Caco-2 (cell line): Measurements from ENCODE around the gene MPPE1. TPM values are rescaled to one million over a fixed set of nuclear protein-coding genes. Genes with fewer than 3 reads are reported as not detected.
"Not testable (repeated sequence)": the region's sequence is repeated elsewhere in the genome, so short reads cannot be mapped to it uniquely, and the experiment has no call there.

Source experiments
- BruUV-seq: library from RNA; stranded (reverse); fragments of 400-500 nt; replicated peaks from 2 replicates; lab custom pipeline; 2021; lab: Mats Ljungman, UMichigan
- CTCF ChIA-PET: fragments of 300-600 bp; sonication (Branson Sonifier 250); formaldehyde crosslinking; loops from one replicate; lab custom pipeline; 2022; ENCODE audit warnings: antibody characterized with exemption; lab: Charles Lee
- POLR2A ChIA-PET: fragments of 300-600 bp; sonication (Branson Sonifier 250); formaldehyde crosslinking; loops from one replicate; lab custom pipeline; 2022; ENCODE audit warnings: antibody characterized with exemption; lab: Charles Lee
- DNase-seq, 2 experiments: peaks; one replicate each; pipeline versions ENCODE4 v3.0.0 to v3.0.0-alpha.2; 2020 to 2022
- H3K27me3 ChIP-seq: replicated peaks from 2 replicates; pipeline ENCODE4 v1.6.0; 2011; ENCODE audit warnings: low read length; ENCODE audit not compliant: control insufficient read depth, insufficient read depth
- H3K36me3 ChIP-seq: 2 replicates; pipeline ENCODE4 v1.5.1; 2011; ENCODE audit warnings: low read length; ENCODE audit not compliant: control insufficient read depth, insufficient read depth
- H3K4me1 ChIP-seq: fragments of 250-450 bp; sonication (Bioruptor Pico); 2 replicates; pipeline ENCODE4 v1.5.1; 2020; ENCODE audit warnings: mild to moderate bottlenecking
- H3K4me3 ChIP-seq: 2 replicates; pipeline ENCODE4 v1.5.1; 2011; ENCODE audit warnings: low read depth, mild to moderate bottlenecking, control low read depth, low read length
- H3K9me3 ChIP-seq: fragments of 250-450 bp; sonication (Bioruptor Pico); 2 replicates; pipeline ENCODE4 v1.5.1; 2020; ENCODE audit warnings: mild to moderate bottlenecking, moderate library complexity
- H3K27ac Mint-ChIP-seq: one replicate; pipeline ENCODE4 v1.8.0; 2022; ENCODE audit warnings: mixed read lengths; ENCODE audit not compliant: unreplicated experiment
- H3K27me3 Mint-ChIP-seq: one replicate; pipeline ENCODE4 v1.8.0; 2022; ENCODE audit warnings: mixed read lengths; ENCODE audit not compliant: insufficient read depth, unreplicated experiment
- H3K36me3 Mint-ChIP-seq: one replicate; pipeline ENCODE4 v1.8.0; 2022; ENCODE audit warnings: mild to moderate bottlenecking, mixed read lengths; ENCODE audit not compliant: insufficient read depth, unreplicated experiment
- H3K4me1 Mint-ChIP-seq: one replicate; pipeline ENCODE4 v1.8.0; 2022; ENCODE audit warnings: low read depth, mixed read lengths; ENCODE audit not compliant: unreplicated experiment
- H3K4me3 Mint-ChIP-seq: one replicate; pipeline ENCODE4 v1.8.0; 2022; ENCODE audit warnings: mild to moderate bottlenecking, moderate library complexity, mixed read lengths; ENCODE audit not compliant: unreplicated experiment
- H3K9me3 Mint-ChIP-seq: one replicate; pipeline ENCODE4 v1.8.0; 2022; ENCODE audit warnings: mixed read lengths; ENCODE audit not compliant: unreplicated experiment
- intact Hi-C: fragments of 100-400 bp; cut with micrococcal nuclease; formaldehyde crosslinking; loops from one replicate; pipeline ENCODE4 v1.10.0; 2022; ENCODE audit not compliant: unreplicated experiment
- total RNA-seq: library from RNA; stranded (reverse); gene quantifications from 2 replicates; pipeline ENCODE4 v1.2.3, GENCODE V29; 2022
- TF ChIP-seq, protein P1 (sequence below), 2 experiments: fragments of 200-600 bp in 1 of 2; IDR thresholded peaks; 1 replicate in 1 of 2; 2 replicates in 1 of 2; pipeline versions ENCODE4 v1.5.1 to v1.8.0; 2011 to 2022; ENCODE audit warnings: antibody characterized with exemption in 1 of 2, control low read depth in 1 of 2, inconsistent platforms in 1 of 2, low read depth in 1 of 2, low read length in 1 of 2, mild to moderate bottlenecking in 1 of 2, moderate library complexity in 1 of 2; ENCODE audit not compliant: insufficient read depth in 1 of 2, severe bottlenecking in 1 of 2, unreplicated experiment in 1 of 2

The MPPE1 gene
- total RNA-seq, 1 experiment from 2014 or later, result 52.6 TPM

DNA sequence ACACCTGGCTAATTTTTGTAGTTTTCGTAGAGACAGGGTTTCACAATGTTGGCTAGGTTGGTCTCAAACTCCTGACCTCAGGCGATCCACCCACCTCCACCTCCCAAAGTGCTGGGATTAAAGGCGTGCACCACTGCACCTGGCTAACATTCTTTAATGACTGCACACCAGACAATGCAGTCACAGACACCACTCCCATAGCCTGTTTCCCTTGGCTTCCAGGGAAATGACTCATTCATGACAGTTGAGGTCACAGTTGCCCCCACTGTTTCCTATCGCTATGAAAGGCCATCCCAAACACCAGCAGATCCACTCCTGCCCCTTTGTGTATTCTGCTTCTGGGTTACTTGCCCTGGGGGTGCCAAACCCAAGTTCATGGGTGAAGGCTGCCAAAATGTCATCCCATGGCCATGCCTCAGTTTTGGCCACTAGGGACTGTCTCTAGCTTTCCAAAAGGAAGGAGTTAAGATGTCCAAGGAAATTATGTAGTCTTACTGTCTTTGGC, 48.2 kb downstream of the MPPE1 start:
- H3K4me1 Mint-ChIP-seq, result peaks cover 44% of the 10 kb centered on the region
- Histone ChIP-seq H3K9me3 (no peaks in the 10 kb centered on the region), H3K4me3 (no peak overlapping the region), H3K4me1 (peaks cover 69% of the 10 kb centered on the region), H3K36me3 (no peaks in the 10 kb centered on the region), H3K27me3 (no peaks in the 10 kb centered on the region)
- POLR2A ChIA-PET, result no interaction called here
- peak overlapping the region; percentile 97 for H3K27ac Mint-ChIP-seq
- intact Hi-C loops, result no loop called here
- peak; percentile 53 to 76 for DNase-seq
- peaks cover 32% of the 10 kb centered on the region for H3K36me3 Mint-ChIP-seq
- H3K9me3 Mint-ChIP-seq, result no peaks in the 10 kb centered on the region
- no TSS peak for BruUV-seq
- peak overlapping the region; percentile 39 for H3K4me3 Mint-ChIP-seq
- TF ChIP-seq, protein P1, sequence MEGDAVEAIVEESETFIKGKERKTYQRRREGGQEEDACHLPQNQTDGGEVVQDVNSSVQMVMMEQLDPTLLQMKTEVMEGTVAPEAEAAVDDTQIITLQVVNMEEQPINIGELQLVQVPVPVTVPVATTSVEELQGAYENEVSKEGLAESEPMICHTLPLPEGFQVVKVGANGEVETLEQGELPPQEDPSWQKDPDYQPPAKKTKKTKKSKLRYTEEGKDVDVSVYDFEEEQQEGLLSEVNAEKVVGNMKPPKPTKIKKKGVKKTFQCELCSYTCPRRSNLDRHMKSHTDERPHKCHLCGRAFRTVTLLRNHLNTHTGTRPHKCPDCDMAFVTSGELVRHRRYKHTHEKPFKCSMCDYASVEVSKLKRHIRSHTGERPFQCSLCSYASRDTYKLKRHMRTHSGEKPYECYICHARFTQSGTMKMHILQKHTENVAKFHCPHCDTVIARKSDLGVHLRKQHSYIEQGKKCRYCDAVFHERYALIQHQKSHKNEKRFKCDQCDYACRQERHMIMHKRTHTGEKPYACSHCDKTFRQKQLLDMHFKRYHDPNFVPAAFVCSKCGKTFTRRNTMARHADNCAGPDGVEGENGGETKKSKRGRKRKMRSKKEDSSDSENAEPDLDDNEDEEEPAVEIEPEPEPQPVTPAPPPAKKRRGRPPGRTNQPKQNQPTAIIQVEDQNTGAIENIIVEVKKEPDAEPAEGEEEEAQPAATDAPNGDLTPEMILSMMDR (IDR thresholded peaks at IDR 0.05; ENCODE audit: insufficient read depth in 1 of 2, low read depth in 1 of 2, low read length in 1 of 2, severe bottlenecking in 1 of 2, unreplicated experiment in 1 of 2), result no peak
- CTCF ChIA-PET, result no interaction called here
- H3K27me3 Mint-ChIP-seq, result no peaks in the 10 kb centered on the region

DNA sequence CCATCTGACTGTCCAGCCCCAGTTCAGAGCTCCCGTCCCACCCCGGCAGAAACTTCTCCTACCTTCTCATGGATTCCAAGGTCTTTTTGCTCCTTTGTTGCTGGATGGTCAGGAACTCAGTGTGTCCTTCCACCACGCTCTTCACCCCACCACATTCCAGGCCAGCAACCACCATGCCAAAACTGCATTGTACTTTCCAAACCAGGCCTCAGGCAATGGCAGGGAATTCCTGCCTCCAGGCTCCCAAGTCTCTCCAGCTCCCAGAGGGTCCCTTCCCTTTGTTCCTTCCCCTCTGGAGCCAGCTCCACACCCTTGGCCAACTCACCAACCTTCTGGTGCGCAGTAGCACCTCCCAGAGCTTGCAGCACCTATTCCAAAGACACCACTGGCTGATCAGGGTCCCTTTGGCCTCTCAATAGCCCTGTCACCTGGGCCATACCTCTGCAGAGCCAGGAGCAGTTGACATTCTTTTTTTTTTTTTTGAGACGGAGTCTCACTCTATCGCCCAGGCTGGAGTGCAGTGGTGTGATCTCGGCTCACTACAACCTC, 48.8 kb downstream of the MPPE1 start:
- intact Hi-C loops, result no loop called here
- ChIA-PET POLR2A (no interaction called here), CTCF (interaction anchor here (0.6 kb wide), 1 partner anchor 417 kb away, joined by 4 read pairs; no protein-coding TSS in a partner anchor)
- no TSS peak for BruUV-seq
- Mint-ChIP-seq H3K4me3 (peak overlapping the region; percentile 70), H3K4me1 (peaks cover 44% of the 10 kb centered on the region), H3K27ac (peak overlapping the region; percentile 97), H3K36me3 (peaks cover 37% of the 10 kb centered on the region), H3K9me3 (no peaks in the 10 kb centered on the region), H3K27me3 (no peaks in the 10 kb centered on the region)
- no peak for DNase-seq
- H3K4me3 ChIP-seq, result no peak overlapping the region
- peaks cover 71% of the 10 kb centered on the region for H3K4me1 ChIP-seq
- H3K36me3 ChIP-seq, result no peaks in the 10 kb centered on the region
- no peaks in the 10 kb centered on the region for H3K9me3 ChIP-seq
- TF ChIP-seq, protein P1 (IDR thresholded peaks at IDR 0.05; ENCODE audit: insufficient read depth in 1 of 2, low read depth in 1 of 2, low read length in 1 of 2, severe bottlenecking in 1 of 2, unreplicated experiment in 1 of 2), result no peak
- no peaks in the 10 kb centered on the region for H3K27me3 ChIP-seq

DNA sequence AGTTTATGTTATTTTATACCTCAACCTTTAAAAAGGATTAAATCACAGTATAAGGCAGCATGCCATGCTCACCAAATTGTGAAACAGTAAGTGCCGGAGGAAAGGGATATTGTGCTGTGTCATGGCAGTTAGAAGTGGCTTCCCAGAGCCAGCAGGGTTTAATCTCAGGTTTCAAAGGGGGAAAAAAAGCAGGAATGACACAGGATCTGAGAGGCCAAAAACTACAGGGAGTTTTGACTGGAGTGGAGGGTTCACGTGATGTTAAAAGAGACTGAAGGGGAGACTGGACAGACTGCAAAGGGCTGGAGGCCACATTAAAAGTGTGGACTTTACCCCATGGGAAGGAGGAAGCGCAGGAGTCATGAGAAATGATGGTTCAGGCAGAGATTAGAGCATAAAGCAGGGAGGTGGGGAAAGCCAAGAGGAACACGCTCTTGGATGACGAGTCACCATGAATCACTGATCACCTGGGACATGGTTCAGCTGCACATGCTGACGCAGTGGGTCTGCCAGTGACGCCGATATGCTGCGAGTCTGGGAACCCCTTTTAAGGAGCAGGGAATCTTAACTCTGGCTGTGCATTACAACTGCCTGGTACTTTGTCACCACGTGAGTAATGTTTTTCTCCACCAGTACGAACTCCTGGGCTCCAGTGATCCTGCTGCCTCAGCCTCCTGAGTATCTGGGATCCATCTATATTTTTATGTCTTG, 50.8 kb downstream of the MPPE1 start:
- ChIA-PET POLR2A (interaction anchor here (0.7 to 1.0 kb wide), 2 partner anchors 17 to 123 kb away, joined by 3 read pairs; no protein-coding TSS in a partner anchor), CTCF (interaction anchor here (1.0 to 1.4 kb wide), 2 partner anchors 17 to 138 kb away, joined by 6 to 7 read pairs; no protein-coding TSS in a partner anchor)
- peak; percentile 90 to 95 for DNase-seq
- peak overlapping the region; percentile 97 for H3K27ac Mint-ChIP-seq
- TF ChIP-seq, protein P1 (IDR thresholded peaks at IDR 0.05; ENCODE audit: insufficient read depth in 1 of 2, low read depth in 1 of 2, low read length in 1 of 2, severe bottlenecking in 1 of 2, unreplicated experiment in 1 of 2), result no peak
- intact Hi-C loops, result no loop called here
- Histone ChIP-seq H3K4me3 (peak overlapping the region; percentile 10), H3K4me1 (peaks cover 85% of the 10 kb centered on the region), H3K9me3 (no peaks in the 10 kb centered on the region), H3K27me3 (no peaks in the 10 kb centered on the region), H3K36me3 (no peaks in the 10 kb centered on the region)
- peak overlapping the region; percentile 70 for H3K4me3 Mint-ChIP-seq
- H3K9me3 Mint-ChIP-seq, result no peaks in the 10 kb centered on the region
- H3K36me3 Mint-ChIP-seq, result peaks cover 37% of the 10 kb centered on the region
- no TSS peak for BruUV-seq
- H3K27me3 Mint-ChIP-seq, result no peaks in the 10 kb centered on the region
- peaks cover 46% of the 10 kb centered on the region for H3K4me1 Mint-ChIP-seq

DNA sequence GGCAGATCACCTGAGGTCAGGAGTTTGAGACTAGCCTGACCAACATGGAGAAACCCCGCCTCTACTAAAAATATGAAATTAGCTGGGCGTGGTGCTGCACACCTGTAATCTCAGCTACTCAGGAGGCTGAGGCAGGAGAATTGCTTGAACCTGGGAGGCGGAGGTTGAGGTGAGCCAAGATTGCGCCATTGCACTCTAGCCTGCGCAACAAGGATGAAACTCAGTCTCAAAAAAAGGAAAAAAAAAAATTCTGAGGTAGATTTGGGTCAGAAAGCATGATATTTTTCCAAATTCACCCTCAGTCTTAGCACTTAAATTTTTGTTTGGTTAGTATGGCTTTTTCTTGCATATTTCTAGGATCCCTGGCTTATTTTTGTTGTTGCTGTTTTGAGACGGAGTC, 53.6 kb downstream of the MPPE1 start:
- H3K27me3 ChIP-seq, BruUV-seq, DNase-seq, H3K4me3 ChIP-seq, H3K27me3 Mint-ChIP-seq, H3K9me3 ChIP-seq, H3K27ac Mint-ChIP-seq, H3K36me3 ChIP-seq, H3K4me3 Mint-ChIP-seq, H3K9me3 Mint-ChIP-seq, CTCF ChIA-PET: not testable (repeated sequence)
- POLR2A ChIA-PET, result interaction anchor here (0.7 kb wide), 1 partner anchor 90 kb away, joined by 3 read pairs; no protein-coding TSS in a partner anchor
- H3K4me1 Mint-ChIP-seq, result peaks cover 32% of the 10 kb centered on the region
- intact Hi-C loops, result loop anchor here (5.0 kb wide), 1 partner anchor 33 kb away; no protein-coding TSS in a partner anchor
- peaks cover 54% of the 10 kb centered on the region for H3K36me3 Mint-ChIP-seq
- H3K4me1 ChIP-seq, result peaks cover 60% of the 10 kb centered on the region
